Inferior parietal cortex (tissue), 1 donor: Measurements from ENCODE around the gene MORC3.
"Not testable (repeated sequence)": the region's sequence is repeated elsewhere in the genome, so short reads cannot be mapped to it uniquely, and the experiment has no call there.

Source experiments
- DNase-seq: peaks from one replicate; pipeline ENCODE4 v3.0.0-alpha.2; 2016; ENCODE audit errors: extremely low spot score

The MORC3 gene

DNA sequence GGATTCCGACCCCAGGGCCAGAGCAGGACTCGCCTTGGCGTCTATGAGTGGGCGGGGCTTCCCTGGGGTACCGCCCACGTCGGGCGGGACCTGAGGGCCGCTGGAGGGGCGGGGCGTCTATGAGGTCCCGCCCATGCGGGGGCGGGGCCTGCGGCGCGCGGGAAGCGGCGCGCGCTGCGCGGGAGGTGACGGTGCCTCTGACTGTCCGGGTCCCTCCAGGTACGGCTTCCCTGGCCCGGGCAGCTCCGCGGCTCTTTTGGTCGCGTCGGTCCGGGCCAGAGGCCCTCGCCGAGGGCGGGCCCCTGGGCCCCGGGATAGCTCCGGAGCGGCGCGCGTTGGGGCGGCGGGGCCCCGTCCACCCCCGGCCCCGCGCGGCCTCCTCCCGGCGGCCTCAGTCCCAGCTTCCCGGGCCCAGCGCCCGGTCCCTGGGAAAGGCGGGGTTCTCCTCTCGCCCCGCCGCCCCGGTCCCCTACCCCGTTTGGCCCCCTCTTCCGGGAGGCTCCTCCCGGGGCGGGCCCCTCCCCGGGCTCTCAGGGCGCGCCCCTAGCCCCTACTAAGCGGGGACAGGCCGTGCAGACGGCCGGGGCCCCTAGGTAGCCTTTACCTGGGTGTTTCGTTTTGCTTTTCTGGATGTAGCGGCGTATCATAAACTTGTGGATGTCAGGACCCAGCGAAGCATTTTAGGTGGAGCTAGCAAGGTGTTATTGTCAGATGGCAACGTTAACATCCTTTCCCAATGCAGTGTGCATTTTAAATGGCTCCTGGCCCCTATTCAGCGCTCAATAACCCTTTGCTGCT, 65.4 kb downstream of the MORC3 start, which contains the start of gene CHAF1B:
CHAF1B (plus strand) TSS at position 160 of the 798 bp plus-strand sequence. CDS start 745 bp downstream, outside the sequence.
- peak; percentile 70 for DNase-seq

DNA sequence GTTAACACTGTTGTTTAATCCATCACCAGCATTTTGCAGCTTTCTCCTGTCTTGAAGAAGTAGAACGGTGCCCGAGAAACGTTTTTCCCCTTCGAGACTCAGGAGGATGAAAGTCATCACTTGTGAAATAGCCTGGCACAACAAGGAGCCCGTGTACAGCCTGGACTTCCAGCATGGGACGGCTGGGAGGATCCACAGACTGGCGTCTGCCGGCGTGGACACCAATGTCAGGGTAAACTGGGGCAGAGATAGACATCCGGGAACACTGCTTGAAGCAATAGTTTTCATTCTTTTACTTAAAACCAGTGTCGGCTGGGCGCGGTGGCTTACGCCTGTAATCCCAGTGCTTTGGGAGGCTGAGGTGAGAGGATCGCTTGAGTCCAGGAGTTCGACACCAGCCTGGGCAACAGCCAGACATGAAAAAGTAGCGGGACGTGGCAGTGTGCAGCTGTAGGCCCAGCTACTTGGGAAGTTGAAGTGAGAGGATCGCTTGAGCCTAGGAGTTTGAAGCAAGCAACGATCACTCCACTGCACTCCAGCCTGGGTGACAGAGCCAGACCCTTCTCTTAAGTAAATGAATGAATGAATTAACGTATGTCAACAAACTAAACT, 66.1 kb downstream of the MORC3 start:
- no peak for DNase-seq

DNA sequence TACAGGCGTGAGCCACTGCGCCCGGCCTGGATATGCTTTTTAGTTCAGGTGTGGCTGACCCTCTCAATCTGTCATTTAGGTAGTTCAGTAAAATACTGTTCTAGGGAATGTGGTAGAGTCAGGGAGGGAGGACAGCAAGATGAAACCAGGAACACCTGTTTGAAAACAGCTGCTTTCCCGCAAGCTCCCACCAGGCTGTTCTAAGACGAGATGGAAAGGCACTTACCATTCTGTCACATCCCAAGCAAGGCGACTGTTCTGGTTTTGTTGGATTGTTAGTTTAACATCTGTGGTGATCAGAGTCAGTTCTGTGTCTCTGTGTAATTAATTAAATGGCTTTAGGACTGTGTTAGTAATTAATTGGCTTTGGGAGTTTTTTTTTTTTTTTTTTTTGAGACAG, 68.1 kb downstream of the MORC3 start:
- no peak for DNase-seq

DNA sequence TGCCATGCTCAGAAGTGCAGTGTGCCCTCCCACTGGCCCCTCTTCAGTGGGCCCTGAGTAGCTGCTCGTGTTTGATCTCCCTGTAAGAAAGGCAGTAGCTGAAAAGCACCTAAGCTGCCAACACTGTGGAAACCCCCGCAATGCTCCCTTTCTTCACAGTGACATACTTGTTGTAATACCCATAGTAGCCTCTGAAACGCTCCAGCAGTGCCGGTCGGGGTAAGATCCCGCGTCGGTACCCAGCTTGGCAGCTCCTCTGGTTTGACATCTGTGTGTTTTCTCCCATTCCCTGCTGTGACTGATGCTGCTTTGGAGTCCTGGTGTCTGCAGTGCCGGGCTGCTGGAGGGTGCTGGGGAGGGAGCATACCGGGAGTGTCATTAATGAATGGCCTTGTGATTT, 68.8 kb downstream of the MORC3 start:
- no peak for DNase-seq

DNA sequence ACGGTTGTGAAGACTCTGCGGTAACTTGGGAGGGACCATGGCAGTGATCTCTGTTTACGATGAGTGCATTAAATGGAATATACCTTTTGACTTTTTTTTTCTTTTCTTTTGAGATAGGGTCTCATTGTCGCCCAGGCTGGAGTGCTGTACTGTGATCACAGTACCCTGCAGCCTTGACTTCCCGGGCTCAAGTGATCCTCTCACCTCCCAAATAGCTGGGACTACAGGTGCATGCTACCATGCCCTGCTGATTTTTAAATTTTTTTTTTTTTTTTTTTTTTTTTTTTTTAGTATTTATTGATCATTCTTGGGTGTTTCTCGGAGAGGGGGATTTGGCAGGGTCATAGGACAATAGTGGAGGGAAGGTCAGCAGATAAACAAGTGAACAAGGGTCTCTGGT, 71.7 kb downstream of the MORC3 start:
- DNase-seq, result not testable (repeated sequence)

DNA sequence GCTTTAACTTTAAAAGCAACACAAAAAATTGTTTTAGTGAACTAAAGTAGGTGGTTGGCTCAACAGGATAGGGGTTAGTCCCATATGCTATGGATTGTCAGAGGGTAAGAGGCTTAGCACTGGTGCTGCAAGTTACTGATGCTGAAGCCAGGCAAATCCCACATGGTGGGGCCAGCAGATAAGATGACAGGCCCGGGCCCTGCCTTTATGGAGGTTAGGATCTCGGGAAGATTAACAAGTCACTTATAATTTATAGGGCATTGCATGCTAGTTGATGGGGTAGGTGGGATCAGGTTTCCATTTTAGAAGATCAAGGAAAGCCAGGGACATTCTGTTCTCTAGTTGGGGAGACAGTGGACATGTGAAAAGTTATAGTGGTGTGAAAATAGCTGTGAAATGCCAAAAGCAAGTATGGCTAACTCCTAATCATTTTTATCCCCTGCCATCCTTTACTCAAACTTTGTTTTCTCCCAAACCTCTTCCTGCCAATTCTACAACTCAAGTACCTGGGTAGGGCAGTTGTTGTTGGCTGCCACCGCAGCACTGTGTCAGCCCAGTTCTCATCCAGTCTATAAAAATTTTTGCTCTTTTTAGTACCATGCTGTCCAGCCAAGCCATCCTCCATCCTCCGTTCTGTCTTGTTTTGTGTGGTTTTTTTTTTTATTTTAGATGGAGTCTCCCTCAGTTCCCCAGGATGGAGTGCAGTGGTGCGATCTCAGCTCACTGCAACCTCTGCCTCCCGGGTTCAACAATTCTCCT, 75.5 kb downstream of the MORC3 start:
- no peak for DNase-seq

DNA sequence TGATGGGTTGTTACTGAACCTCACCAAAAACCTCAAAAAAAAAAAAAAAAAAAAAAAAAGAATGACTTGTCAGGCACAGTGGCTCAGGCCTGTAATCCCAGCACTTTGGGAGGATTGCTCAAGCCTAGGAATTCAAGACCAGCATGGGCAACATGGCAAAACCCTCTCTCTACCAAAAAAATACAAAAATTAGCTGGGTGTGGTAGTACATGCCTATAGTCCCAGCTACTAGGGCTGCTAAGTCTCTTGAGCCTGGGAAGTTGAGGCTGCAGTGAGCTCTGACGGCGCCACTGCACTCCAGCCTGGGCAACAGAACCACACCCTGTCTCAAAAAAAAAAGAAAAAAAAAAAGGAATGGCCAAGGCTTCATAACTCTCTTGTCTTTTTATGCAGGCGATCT, 76.3 kb downstream of the MORC3 start:
- no peak for DNase-seq

DNA sequence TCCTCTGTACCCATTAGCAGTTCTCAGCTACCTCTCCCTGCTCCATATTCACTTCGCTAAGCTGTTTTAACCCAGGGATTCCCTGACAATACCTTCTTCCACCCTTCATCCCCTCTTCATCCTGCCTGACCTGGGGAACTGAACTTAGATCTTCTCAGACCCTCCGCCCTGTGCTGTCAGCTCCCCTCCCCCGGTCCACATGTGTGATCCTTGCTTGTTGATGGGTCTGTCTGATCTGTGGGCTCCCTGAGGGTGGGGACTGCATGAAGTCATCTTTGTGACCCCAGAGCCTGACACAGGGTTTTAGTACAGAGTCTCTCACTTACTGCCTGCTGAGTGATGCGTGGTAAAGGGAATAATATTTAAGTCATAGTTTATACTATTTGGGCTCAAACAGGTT, 77.0 kb downstream of the MORC3 start:
- no peak for DNase-seq

DNA sequence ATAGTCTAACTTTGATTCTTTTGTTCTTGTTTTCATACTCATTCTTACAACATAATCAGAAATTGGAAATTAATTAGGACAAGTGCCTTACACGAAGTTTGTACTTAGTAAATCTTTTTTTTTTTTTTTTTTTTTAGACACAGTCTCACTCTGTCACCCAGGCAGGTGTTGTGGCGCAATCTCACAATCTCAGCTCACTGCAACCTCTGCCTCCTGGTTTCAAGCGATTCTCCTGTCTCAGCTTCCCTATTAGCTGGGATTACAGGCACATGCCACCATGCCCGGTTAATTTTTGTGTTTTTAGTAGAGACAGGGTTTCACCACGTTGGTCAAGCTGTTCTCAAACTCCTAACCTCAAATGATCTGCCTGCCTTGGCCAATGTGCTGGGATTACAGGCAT, 77.6 kb downstream of the MORC3 start:
- DNase-seq, result no peak

DNA sequence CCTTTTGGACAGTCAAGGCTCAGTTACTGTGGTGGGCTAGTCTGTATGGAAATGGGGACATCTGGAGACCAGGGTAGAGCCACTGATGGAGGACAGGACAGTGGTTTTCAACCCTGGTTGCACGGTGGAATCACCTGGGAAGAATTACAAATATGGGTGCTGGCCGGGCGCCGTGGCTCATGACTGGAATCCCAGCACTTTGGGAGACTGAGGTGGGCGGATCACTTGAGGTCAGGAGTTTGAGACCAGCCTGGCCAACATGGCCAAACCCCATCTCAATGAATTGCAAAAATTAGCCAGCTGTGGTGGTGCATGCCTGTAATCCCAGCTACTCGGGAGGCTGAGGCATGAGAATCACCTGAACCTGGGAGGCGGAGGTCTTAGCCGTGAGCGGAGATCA, 79.7 kb downstream of the MORC3 start:
- DNase-seq, result not testable (repeated sequence)

DNA sequence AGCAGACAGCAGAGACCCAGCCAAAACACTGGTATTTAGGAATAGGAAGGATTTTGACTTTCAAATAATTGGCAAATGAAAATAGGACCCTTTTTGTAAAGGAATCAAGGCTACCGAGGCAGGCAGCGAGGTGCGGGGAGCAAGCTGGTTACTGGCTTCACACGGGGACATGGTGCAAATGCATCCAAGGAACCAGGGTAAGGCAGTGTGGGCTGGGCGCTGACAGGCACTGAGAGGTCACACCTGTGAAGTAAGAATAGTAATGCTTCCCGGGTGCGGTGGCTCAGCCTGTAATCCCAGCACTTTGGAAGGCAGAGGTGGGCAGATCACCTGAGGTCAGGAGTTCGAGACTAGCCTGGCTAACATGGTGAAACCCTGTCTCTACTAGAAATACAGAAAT, 80.7 kb downstream of the MORC3 start:
- DNase-seq, result no peak

DNA sequence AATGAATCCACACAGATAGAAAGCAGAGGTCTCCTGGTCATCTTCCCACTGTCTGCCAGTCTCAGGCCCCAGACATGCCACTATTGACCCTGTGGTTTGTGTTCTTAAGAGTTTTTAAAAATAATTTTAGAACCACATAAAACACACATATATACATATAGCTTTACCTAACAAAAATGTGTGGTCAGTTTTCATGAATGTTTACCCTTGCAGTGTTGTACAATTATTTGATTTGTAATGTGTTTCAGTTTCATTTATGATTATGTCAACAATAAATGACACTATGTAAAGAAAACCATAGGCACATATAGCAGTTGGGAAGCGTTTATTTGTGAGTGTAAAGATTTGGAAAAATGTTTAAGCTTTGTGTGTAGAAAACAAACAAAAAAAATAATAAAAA, 82.3 kb downstream of the MORC3 start:
- DNase-seq, result no peak

DNA sequence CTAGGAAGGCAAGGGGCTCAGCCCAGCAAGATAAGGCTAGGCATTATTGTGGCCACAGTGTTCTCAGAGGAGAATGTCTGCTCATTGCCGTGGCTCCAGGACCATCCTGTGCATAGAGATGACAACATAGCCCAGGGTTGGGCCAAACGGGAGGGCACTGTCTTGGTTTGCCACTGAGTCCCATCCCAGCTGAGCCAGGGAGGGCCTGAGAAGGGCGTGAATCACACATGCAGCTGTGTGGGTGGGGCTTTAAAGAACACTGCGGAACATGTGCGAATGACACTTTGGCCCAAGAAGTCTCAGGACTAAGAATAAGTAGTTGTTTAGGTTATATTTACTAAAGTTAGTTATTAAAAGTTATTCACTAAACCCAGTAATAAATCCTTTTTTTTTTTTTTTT, 83.7 kb downstream of the MORC3 start:
- DNase-seq, result no peak

DNA sequence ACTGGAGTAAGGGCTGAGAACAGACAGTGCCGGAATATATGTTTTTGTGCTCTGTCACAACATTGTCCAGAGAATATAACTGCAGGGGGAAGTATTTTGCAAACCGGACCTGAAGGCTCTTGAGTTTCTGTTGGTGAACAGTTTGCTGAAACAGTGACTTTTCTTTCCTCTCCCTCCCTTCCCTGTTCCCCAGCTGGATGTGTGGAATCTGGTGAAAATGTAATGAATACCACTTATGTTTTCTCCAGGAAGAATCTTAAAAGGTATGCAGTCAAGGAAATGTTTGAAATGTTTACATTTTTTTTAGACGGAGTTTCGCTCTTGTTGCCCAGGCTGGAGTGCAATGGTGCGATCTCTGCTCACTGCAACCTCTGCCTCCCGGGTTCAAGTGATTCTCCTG, 88.6 kb downstream of the MORC3 start:
- DNase-seq, result no peak

DNA sequence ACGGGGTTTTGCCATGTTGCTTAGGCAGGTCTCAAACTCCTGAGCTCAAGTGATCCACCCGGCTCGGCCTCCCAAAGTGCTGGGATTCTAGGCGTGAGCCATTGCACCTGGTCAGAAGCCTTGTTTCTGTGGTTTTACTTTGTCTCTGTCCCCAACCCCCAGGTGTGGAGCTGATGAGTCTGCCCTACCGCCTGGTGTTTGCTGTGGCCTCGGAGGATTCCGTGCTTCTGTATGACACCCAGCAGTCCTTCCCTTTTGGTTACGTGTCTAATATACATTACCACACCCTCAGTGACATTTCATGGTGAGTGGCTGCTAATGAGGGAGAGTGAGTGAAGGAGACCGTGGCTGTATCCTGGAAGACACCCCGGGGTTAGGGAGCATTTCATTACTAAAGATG, 91.3 kb downstream of the MORC3 start:
- no peak for DNase-seq

DNA sequence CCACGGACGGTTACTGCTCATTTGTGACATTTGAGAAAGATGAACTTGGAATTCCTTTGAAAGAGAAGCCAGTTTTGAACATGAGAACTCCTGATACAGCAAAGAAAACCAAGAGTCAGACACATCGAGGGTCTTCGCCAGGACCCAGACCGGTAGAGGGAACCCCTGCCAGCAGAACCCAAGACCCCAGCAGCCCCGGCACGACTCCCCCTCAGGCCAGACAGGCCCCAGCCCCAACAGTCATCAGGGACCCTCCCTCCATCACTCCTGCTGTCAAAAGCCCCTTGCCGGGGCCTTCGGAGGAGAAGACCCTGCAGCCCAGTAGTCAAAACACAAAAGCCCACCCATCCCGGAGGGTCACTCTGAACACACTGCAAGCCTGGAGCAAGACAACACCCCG, 92.9 kb downstream of the MORC3 start:
- DNase-seq, result no peak

DNA sequence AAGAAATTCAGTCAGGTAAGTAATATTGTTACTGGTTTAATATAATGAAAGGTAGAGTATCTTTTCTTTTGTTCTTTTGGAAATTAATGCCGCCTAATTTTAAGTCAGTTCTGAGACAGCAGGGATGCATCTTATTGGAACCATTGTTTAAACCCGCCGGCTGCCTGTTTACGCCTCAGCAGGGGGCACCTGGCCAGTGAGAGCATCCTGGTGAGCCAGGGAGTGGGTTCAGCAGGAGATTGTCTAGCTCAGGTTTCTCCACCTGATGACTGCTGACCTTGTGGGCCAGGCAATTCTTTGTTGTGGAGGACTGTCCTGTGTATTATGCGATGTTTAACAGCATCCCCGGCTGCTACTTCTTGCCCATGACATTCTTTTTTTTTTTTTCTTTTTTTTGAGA, 95.4 kb downstream of the MORC3 start:
- no peak for DNase-seq

DNA sequence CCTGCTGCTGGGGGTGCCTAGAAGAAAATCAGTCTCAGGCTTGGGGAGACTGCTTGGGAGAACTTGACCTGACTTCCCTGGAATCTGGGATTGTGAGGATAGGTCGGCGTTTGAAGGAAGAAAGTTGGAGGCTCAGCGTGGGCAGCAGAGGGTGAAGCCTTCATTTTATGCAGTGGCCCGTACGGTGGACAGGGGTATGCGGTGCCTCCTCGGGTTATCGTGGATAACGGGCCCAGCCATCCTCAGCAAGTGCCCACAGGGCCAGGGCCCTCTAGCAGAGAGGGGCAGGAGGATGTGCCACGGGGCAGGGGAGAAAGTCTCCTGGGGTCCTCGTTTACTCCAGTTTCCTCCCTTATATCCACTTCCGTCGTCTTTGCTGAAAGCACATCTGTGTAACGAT, 99.2 kb downstream of the MORC3 start:
- DNase-seq, result no peak

DNA sequence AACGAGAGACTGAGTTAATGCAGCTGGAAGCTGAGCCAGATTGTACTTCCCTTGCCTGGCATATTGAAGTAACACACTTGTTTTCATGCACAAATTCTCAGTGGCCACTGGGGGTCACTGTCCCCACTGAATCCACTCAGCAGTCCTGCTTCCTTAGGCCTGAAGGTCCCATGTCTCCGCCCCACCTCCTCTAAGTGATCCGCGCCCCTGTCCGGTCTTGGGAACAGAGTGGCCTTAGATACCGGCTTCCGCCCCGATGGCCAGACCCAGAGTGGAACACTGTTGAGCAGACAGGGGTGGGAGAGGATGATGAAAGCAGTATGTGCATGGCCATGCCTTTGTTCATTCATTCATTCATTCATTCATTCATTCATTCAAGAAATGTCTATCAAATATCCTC, 100.0 kb downstream of the MORC3 start:
- peak; percentile 76 for DNase-seq

DNA sequence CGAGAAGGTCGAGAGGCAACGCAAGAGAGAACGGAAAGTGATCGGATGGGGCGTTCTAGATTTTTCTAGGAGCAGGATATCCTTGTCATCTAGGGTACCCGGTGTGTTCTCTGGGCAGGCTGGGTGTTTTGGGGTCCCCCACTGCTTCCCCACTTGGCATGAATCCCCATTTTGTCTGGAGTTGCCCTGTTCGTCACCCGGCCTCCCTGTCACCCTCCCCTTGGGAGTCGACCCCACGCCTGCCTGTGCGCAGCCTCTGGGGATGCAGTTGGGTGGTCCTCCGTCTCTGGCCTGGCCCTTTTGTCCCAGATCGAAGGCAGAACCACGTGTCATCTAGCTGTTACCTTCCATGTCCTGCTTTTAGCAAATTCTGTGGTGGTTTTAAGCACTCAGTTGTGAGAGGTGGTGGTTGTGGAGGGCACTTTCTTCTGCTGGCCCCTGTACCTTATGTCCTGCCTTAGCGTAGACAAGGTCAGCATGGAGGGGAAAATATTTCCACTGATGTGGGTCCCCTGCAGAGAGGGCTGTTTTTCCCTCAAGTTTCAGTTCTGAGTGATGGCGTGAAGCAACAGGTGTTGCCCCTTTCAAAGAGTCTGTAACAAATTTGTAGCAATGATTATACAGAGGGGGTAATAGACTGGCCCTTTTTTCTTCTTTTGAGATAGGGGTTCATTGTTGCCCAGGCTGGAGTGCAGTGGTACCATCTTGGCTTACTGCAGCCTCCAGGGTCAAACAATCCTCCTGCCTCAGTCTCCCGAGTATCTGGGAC, 100.8 kb downstream of the MORC3 start:
- DNase-seq, result no peak

DNA sequence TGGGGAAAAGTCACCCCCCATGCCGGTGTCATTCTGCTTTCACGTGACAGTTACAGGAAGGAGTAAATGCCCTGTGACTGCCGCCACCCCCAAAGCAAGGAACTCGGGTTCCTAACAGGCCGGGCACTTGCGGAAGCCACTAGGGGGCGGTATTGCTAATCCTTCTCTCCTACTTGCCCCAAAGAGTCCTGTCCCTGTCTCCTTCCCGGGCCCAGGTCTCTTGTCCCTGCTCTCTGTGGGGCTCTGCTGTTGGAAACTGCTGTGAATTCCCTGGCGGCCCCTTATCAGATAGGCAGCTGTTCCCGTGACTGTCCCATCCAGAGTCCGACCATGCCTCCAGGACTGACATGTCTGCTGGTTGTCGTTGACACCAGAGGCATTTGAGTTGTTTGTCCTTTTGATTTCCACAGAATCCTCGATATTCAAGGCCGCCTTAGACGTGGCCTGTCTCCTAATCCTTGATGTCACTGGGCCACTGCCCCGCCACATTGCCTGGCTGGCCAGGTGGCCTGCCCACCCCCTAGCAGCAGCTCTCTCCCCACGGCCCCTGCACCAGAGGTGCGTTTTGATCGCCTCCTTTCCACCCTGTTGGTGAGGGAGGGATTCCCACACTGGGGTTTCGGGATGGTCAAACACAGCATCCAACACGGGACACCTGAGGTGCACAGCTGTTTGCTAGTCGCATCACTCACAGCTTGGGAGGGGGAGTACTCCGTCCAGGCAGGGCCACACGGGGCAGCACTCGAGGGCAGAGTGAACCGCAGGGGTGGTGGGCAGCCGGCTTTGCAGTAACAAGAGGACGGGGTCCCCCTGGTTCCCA, 102.5 kb downstream of the MORC3 start:
- peak; percentile 17 for DNase-seq
